Stomach (tissue), 4 donors: ENCODE results near the gene C19orf25.

ENCODE experiments used
- CTCF ChIP-seq, 7 experiments: fragments of 450-650 bp in 4 of 7; fragments of 200-600 bp in 3 of 7; sonication (generic) in 3 of 7; IDR thresholded peaks; one replicate each; pipeline ENCODE4 v1.5.1; 2016 to 2019; ENCODE audit warnings: antibody characterized with exemption in 7 of 7, control low read depth in 2 of 7, mild to moderate bottlenecking in 1 of 7
- EP300 ChIP-seq: sonication (generic); formaldehyde crosslinking; IDR thresholded peaks from one replicate; pipeline ENCODE4 v1.6.1; 2017; ENCODE audit warnings: antibody characterized with exemption

DNA sequence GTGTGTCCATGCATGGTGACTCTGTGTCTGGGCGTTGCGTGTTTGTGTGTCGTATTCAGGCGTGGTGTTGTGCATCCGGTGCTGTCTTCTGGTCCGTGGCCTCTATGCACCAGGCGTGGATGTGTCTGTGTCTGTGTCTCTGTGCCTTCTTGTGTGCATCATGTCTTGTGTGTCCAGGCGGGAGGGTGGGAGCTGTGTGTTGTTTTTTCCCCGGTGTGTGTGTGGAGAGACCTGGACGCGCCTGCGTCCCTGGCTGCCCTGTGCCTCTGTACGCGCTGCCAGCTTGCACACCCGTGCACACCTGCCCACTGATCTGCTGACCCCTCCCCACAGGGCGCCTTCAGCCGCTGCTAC, 45.9 kb upstream of the C19orf25 start:
- TF ChIP-seq CTCF (IDR thresholded peaks at IDR 0.05) = no peak
- no peak for TF ChIP-seq EP300
